A549 (cell line): ENCODE measurements around the gene REEP3. TPM values are rescaled to one million over a fixed set of nuclear protein-coding genes. Genes with fewer than 3 reads are reported as not detected.

ENCODE experiments used
- ATAC-seq, 2 experiments: fragments of 200-7000 bp in 1 of 2; fragments of >200 bp in 1 of 2; cut with Nextera tagmentation in 1 of 2; cut with Tn5 transposase in 1 of 2; 3 replicates each; pipeline versions ENCODE4 v1.8.0 to v1.9.1; 2018 to 2020; ENCODE audit warnings: mild to moderate bottlenecking in 1 of 2, moderate library complexity in 1 of 2
- CTCF ChIA-PET: fragments of 300-600 bp; sonication (Branson Sonifier 250); formaldehyde crosslinking; extraction: SDS; loops from one replicate; lab custom pipeline; 2021; ENCODE audit warnings: antibody characterized with exemption, inconsistent platforms; lab: Yijun Ruan, JAX
- POLR2A ChIA-PET: fragments of 350-600 bp; formaldehyde crosslinking; extraction: SDS; loops from one replicate; lab custom pipeline; 2021; ENCODE audit warnings: antibody characterized with exemption, inconsistent platforms; lab: Yijun Ruan, JAX
- DNase-seq, 2 experiments: peaks; one replicate each; pipeline versions ENCODE4 v3.0.0 to v3.0.0-alpha.2; 2011 to 2016; ENCODE audit warnings: low read depth in 1 of 2, low spot score in 1 of 2
- FAIRE-seq: peaks from 2 replicates; lab custom pipeline; 2011; peaks lifted over from hg19 to GRCh38; lab: Jason Lieb, UNC
- H3K27ac ChIP-seq, 2 experiments: fragments of >200 bp; sonication (Bioruptor Twin); formaldehyde crosslinking; 3 replicates each; pipeline ENCODE4 v1.5.1; 2016 to 2017
- H3K4me1 ChIP-seq: fragments of >200 bp; sonication (Bioruptor Twin); formaldehyde crosslinking; 3 replicates; pipeline ENCODE4 v1.6.1; 2016
- H3K4me2 ChIP-seq: fragments of >200 bp; sonication (Bioruptor Twin); formaldehyde crosslinking; 3 replicates; pipeline ENCODE4 v1.6.1; 2016
- H3K4me3 ChIP-seq: fragments of >200 bp; sonication (Bioruptor Twin); formaldehyde crosslinking; 3 replicates; pipeline ENCODE4 v1.5.1; 2016
- H3K9me3 ChIP-seq: fragments of >200 bp; sonication (Bioruptor Twin); formaldehyde crosslinking; 3 replicates; pipeline ENCODE4 v1.6.1; 2016
- CBX2 ChIP-seq: fragments of 200-600 bp; sonication (generic); IDR thresholded peaks from 2 replicates; pipeline ENCODE4 v1.6.1; 2016; ENCODE audit warnings: low read depth, mild to moderate bottlenecking, borderline replicate concordance
- CBX8 ChIP-seq: fragments of 200-600 bp; sonication (generic); IDR thresholded peaks from 2 replicates; pipeline ENCODE4 v1.6.1; 2016
- CEBPB ChIP-seq, 2 experiments: fragments of >200 bp in 1 of 2; sonication (Bioruptor Twin) in 1 of 2; formaldehyde crosslinking in 1 of 2; IDR thresholded peaks; 2 replicates each; pipeline ENCODE4 v1.6.1; 2012 to 2016
- EHF ChIP-seq: fragments of 250-450 bp; sonication (Bioruptor Pico); IDR thresholded peaks from 2 replicates; pipeline ENCODE4 v1.5.0; 2020; ENCODE audit warnings: mild to moderate bottlenecking
- EP300 ChIP-seq, 2 experiments: fragments of >200 bp; sonication (Bioruptor Twin); formaldehyde crosslinking; IDR thresholded peaks; 2 replicates in 1 of 2; 3 replicates in 1 of 2; pipeline ENCODE4 v1.6.1; 2016 to 2017
- FOSB ChIP-seq: fragments of 250-450 bp; sonication (Bioruptor Pico); IDR thresholded peaks from 2 replicates; pipeline ENCODE4 v1.5.0; 2020; ENCODE audit warnings: mild to moderate bottlenecking, moderate library complexity
- HDAC2 ChIP-seq: fragments of 200-600 bp; sonication (generic); IDR thresholded peaks from 2 replicates; pipeline ENCODE4 v1.6.1; 2016
- JUNB ChIP-seq: fragments of >200 bp; sonication (Bioruptor Twin); formaldehyde crosslinking; IDR thresholded peaks from 2 replicates; pipeline ENCODE4 v1.6.1; 2016
- KDM1A ChIP-seq: fragments of 200-600 bp; sonication (generic); IDR thresholded peaks from 2 replicates; pipeline ENCODE4 v1.6.1; 2016; ENCODE audit warnings: low read depth, mild to moderate bottlenecking
- KDM5A ChIP-seq: fragments of 200-600 bp; sonication (generic); IDR thresholded peaks from 2 replicates; pipeline ENCODE4 v1.6.1; 2016; ENCODE audit warnings: antibody characterized with exemption, mild to moderate bottlenecking
- MAFK ChIP-seq: fragments of 450-650 bp; IDR thresholded peaks from 2 replicates; pipeline ENCODE4 v1.6.1; 2014; ENCODE audit not compliant: partially characterized antibody
- MAZ ChIP-seq: fragments of 150-350 bp; IDR thresholded peaks from 2 replicates; pipeline ENCODE4 v1.6.1; 2014; ENCODE audit warnings: antibody characterized with exemption, low read depth, low read length, borderline replicate concordance
- MYC ChIP-seq: IDR thresholded peaks from 2 replicates; pipeline ENCODE4 v1.6.1; 2012; ENCODE audit warnings: mild to moderate bottlenecking, inconsistent platforms, low read length, improper control_type of control experiment, borderline replicate concordance
- NFE2L2 ChIP-seq: fragments of 150-350 bp; conservative IDR thresholded peaks from 2 replicates; pipeline ENCODE4 v1.6.1; 2014; ENCODE audit warnings: low read length
- POLR2A ChIP-seq: IDR thresholded peaks from 2 replicates; pipeline ENCODE4 v1.6.1; 2012; ENCODE audit warnings: mild to moderate bottlenecking, low read length
- POLR2AphosphoS2 ChIP-seq: conservative IDR thresholded peaks from 2 replicates; pipeline ENCODE4 v1.6.1; 2012; ENCODE audit warnings: low read length, improper control_type of control experiment, inconsistent platforms
- RCOR1 ChIP-seq: fragments of 150-350 bp; IDR thresholded peaks from 2 replicates; pipeline ENCODE4 v1.6.1; 2014; ENCODE audit warnings: antibody characterized with exemption, low read length, low read depth
- RFX5 ChIP-seq: fragments of 450-650 bp; IDR thresholded peaks from 2 replicates; pipeline ENCODE4 v1.7.1; 2014; ENCODE audit warnings: antibody characterized with exemption, mild to moderate bottlenecking, moderate library complexity
- SMC3 ChIP-seq: fragments of >200 bp; sonication (Bioruptor Twin); formaldehyde crosslinking; IDR thresholded peaks from 3 replicates; pipeline ENCODE4 v1.6.1; 2018; ENCODE audit warnings: inconsistent platforms
- TP53 ChIP-seq: fragments of 250-450 bp; sonication (Bioruptor Pico); IDR thresholded peaks from 2 replicates; pipeline ENCODE4 v1.5.0; 2021; ENCODE audit warnings: mild to moderate bottlenecking, moderate library complexity
- USF2 ChIP-seq: fragments of 450-650 bp; IDR thresholded peaks from 2 replicates; pipeline ENCODE4 v1.6.1; 2014; ENCODE audit warnings: antibody characterized with exemption
- ZFP36 ChIP-seq: fragments of 450-650 bp; IDR thresholded peaks from 2 replicates; pipeline ENCODE4 v1.6.1; 2014; ENCODE audit warnings: borderline replicate concordance; ENCODE audit not compliant: partially characterized antibody
- WGBS: methylation state at CpG from one replicate; pipeline ENCODE4 v1.1.6; 2017; ENCODE audit errors: missing lambda C conversion rate; 5-methylcytosine and 5-hydroxymethylcytosine counted together
- polyA plus RNA-seq, 4 experiments: library from polyadenylated mRNA; depleted of rRNA in 3 of 4; stranded (reverse); fragments of >200 nt; fragmentation: RNase III in 1 of 4; extraction: RNeasy Plus Mini Kit Qiagen cat#74134 plus additional on column Dnase treatment in 1 of 4; gene quantifications; 2 replicates in 3 of 4; 3 replicates in 1 of 4; pipeline ENCODE4 v1.2.3, GENCODE V29; 2011 to 2017
- TF ChIP-seq, protein P1 (sequence below): fragments of 250-450 bp; sonication (Bioruptor Pico); IDR thresholded peaks from 2 replicates; pipeline ENCODE4 v1.5.0; 2021; ENCODE audit warnings: mild to moderate bottlenecking, moderate library complexity, borderline replicate concordance
- TF ChIP-seq, protein P2 (sequence below): fragments of 250-450 bp; sonication (Bioruptor Pico); IDR thresholded peaks from 2 replicates; pipeline ENCODE4 v1.5.0; 2020; ENCODE audit warnings: low read depth, mild to moderate bottlenecking, moderate library complexity
- TF ChIP-seq, protein P3 (sequence below): fragments of 150-350 bp; IDR thresholded peaks from 2 replicates; pipeline ENCODE4 v1.6.1; 2014; ENCODE audit warnings: low read depth, mild to moderate bottlenecking, low read length
- TF ChIP-seq, protein P4 (sequence below): IDR thresholded peaks from 2 replicates; pipeline ENCODE4 v1.6.1; 2012

Gene REEP3
- polyA plus RNA-seq, 2 of the 4 experiments (the other 2 are of a cell fraction) = 19.6 to 35.8 TPM

- TF ChIP-seq EP300 (IDR thresholded peaks at IDR 0.05) (no peak), CBX8 (no peak), POLR2A (no peak), MAFK (no peak), MAZ (no peak), CEBPB (IDR thresholded peaks at IDR 0.05) (no peak), POLR2AphosphoS2 (no peak), TP53 (CRISPR knock-in tag) (no peak), HDAC2 (no peak), MYC (no peak), KDM1A (no peak), SMC3 (peak; percentile 71), RFX5 (no peak), JUNB (no peak), ZFP36 (no peak), FOSB (CRISPR knock-in tag) (no peak)
- TF ChIP-seq, protein P1, sequence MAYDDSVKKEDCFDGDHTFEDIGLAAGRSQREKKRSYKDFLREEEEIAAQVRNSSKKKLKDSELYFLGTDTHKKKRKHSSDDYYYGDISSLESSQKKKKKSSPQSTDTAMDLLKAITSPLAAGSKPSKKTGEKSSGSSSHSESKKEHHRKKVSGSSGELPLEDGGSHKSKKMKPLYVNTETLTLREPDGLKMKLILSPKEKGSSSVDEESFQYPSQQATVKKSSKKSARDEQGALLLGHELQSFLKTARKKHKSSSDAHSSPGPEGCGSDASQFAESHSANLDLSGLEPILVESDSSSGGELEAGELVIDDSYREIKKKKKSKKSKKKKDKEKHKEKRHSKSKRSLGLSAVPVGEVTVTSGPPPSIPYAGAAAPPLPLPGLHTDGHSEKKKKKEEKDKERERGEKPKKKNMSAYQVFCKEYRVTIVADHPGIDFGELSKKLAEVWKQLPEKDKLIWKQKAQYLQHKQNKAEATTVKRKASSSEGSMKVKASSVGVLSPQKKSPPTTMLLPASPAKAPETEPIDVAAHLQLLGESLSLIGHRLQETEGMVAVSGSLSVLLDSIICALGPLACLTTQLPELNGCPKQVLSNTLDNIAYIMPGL (CRISPR knock-in tag) = no peak
- TF ChIP-seq, protein P2, sequence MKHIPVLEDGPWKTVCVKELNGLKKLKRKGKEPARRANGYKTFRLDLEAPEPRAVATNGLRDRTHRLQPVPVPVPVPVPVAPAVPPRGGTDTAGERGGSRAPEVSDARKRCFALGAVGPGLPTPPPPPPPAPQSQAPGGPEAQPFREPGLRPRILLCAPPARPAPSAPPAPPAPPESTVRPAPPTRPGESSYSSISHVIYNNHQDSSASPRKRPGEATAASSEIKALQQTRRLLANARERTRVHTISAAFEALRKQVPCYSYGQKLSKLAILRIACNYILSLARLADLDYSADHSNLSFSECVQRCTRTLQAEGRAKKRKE (CRISPR knock-in tag) = no peak
Observed at GRCh38 chr10:63633677-63634487, 112.7 kb downstream of the REEP3 start (continued).

DNA sequence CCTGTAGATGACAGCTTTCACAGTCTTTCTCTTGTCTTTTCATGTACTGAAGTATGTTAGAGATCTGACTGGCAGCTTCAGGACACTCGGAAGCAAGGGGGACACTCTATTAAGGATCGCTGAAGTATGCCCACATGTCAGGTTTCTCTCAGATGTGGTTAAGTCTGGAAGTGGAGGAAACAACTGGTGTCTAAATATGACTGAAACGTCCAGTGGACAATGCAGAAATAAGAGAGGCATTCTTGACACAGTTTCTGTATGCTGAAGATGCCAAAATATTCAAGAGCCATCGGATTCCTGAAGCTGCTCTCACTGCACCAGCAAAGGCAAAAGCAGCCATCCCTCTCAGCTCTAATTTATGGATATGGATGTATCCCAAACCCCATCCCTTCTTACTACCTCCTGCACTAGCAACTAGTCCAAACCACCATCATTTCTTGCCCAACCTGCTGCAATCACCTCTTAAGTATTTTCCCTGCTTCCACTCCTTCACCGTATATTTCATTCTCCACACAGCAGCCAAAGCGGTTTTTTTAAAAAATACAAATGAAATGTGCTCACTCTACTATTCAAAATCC lies 113.4 kb downstream of the REEP3 start:
- no peak for ATAC-seq
- Histone ChIP-seq H3K4me1 (peaks cover 20% of the 10 kb centered on the region), H3K27ac (no peak overlapping the region), H3K4me2 (no peak overlapping the region)
- WGBS = 79% methylated on average over 6 of the region's 6 CpGs
- CTCF ChIA-PET = interaction anchor here (0.6 to 9.3 kb wide), 12 partner anchors 50 to 474 kb away, joined by 3 to 153 read pairs (median 4); no protein-coding TSS in a partner anchor
- TF ChIP-seq NFE2L2 (no peak), HDAC2 (no peak)
- TF ChIP-seq, protein P3, sequence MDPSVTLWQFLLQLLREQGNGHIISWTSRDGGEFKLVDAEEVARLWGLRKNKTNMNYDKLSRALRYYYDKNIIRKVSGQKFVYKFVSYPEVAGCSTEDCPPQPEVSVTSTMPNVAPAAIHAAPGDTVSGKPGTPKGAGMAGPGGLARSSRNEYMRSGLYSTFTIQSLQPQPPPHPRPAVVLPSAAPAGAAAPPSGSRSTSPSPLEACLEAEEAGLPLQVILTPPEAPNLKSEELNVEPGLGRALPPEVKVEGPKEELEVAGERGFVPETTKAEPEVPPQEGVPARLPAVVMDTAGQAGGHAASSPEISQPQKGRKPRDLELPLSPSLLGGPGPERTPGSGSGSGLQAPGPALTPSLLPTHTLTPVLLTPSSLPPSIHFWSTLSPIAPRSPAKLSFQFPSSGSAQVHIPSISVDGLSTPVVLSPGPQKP = no peak
- TF ChIP-seq, all 56 proteins: peak for 0
- DNase-seq (no peak), FAIRE-seq (no peak)
- POLR2A ChIA-PET = no interaction called here
- H3K4me3 ChIP-seq = no peak overlapping the region
- no peaks in the 10 kb centered on the region for H3K9me3 ChIP-seq

DNA sequence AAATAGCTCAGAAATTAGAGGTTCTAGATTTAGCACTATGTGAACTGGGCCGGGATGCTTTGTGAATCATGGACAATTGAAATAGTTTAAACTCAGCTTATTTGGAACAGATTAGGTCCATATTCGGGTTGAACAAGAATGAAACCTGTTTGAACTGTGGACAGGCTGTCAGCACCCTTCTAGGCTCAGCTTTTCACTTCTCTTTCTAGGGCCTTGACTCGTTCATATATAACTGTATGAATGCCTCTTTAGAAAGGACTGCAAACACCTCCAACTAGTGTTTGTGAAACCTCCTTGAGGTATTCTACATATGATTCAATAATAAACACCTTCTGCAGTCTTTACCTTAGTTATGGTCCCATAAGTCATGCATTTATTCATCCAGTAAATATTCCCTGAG lies 115.6 kb downstream of the REEP3 start:
- H3K4me1 ChIP-seq = peaks cover 11% of the 10 kb centered on the region
- ChIA-PET POLR2A (no interaction called here), CTCF (interaction anchor here (0.6 to 2.4 kb wide), 6 partner anchors 15 to 420 kb away, joined by 3 to 11 read pairs (median 4); no protein-coding TSS in a partner anchor)
- WGBS = 40% methylated on average over 3 of the region's 3 CpGs
- TF ChIP-seq USF2 (no peak), CBX2 (no peak), KDM5A (no peak), RCOR1 (no peak), EHF (CRISPR knock-in tag) (no peak)
- TF ChIP-seq, protein P4, sequence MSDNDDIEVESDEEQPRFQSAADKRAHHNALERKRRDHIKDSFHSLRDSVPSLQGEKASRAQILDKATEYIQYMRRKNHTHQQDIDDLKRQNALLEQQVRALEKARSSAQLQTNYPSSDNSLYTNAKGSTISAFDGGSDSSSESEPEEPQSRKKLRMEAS = no peak
- H3K4me3 ChIP-seq = no peak overlapping the region
- no peaks in the 10 kb centered on the region for H3K9me3 ChIP-seq
- DNase-seq = no peak
- no peak overlapping the region for H3K4me2 ChIP-seq
- FAIRE-seq = no peak
- H3K27ac ChIP-seq = no peak overlapping the region
- ATAC-seq = no peak
